ENCODE results near the gene RIT1.

GRCh38 chr1:155856257-155856974 is 54.7 kb downstream of the RIT1 start:
- TF ChIP-seq EZH2 (IDR thresholded peaks at IDR 0.05; ENCODE audit: insufficient read depth, poor library complexity, severe bottlenecking) (no peak), EZH2phosphoT487 (IDR thresholded peaks at IDR 0.05; ENCODE audit: insufficient read depth, low read depth) (no peak)

All from GM23248 (cell line).